ENCODE data around the gene SHOC2. TPM values are rescaled to one million over a fixed set of nuclear protein-coding genes. Genes with fewer than 3 reads are reported as not detected.

The SHOC2 gene
- total and polyA plus RNA-seq, 2 experiments from 2014 or later = 23.3 to 33.3 TPM

- Histone ChIP-seq H3K27ac (ENCODE audit: low read depth) (no peak overlapping the region), H3K4me1 (ENCODE audit: insufficient read depth) (no peaks in the 10 kb centered on the region), H3K9me2 (ENCODE audit: insufficient read depth) (no peaks in the 10 kb centered on the region), H4K20me1 (replicated peaks; ENCODE audit: insufficient read depth) (no peaks in the 10 kb centered on the region), H3K36me3 (ENCODE audit: insufficient read depth) (no peaks in the 10 kb centered on the region), H2AFZ (no peak overlapping the region), H3K79me2 (replicated peaks; ENCODE audit: insufficient read depth) (no peaks in the 10 kb centered on the region), H3F3A (replicated peaks; ENCODE audit: low read depth) (no peaks in the 10 kb centered on the region), H3K4me3 (no peak overlapping the region), H3K4me2 (no peak overlapping the region), H3K27me3 (ENCODE audit: insufficient read depth) (no peaks in the 10 kb centered on the region)
- TF ChIP-seq CTCF (conservative IDR thresholded peaks at IDR 0.05; ENCODE audit: low read depth in 2 of 2) (no peak), ZNF114 (CRISPR knock-in tag; IDR thresholded peaks at IDR 0.05) (no peak), NANOG (IDR thresholded peaks at IDR 0.05; ENCODE audit: borderline replicate concordance) (no peak), CREB1 (CRISPR knock-in tag; IDR thresholded peaks at IDR 0.05; ENCODE audit: low read depth) (no peak)
- Mint-ChIP-seq H3K4me3 (no peak overlapping the region), H3K27me3 (ENCODE audit: insufficient read depth, low read depth, poor library complexity) (peaks cover 2% of the 10 kb centered on the region), H3K4me1 (no peaks in the 10 kb centered on the region), H3K27ac (no peak overlapping the region), H3K9me3 (no peaks in the 10 kb centered on the region), H3K36me3 (ENCODE audit: low read depth) (no peaks in the 10 kb centered on the region)
- DNase-seq (ENCODE audit: low spot score) = no peak
- ATAC-seq = no peak
These were observed 31.8 kb upstream of the SHOC2 start for GRCh38 chr10:110887560-110887959.

- no peaks in the 10 kb centered on the region for H3K36me3 Mint-ChIP-seq (ENCODE audit: low read depth)
- H3K4me3 ChIP-seq = no peak overlapping the region
- H3K9me2 ChIP-seq (ENCODE audit: insufficient read depth) = no peaks in the 10 kb centered on the region
- no peak for ATAC-seq
- no peak overlapping the region for H3K27ac ChIP-seq (ENCODE audit: low read depth)
- no peak overlapping the region for H3K4me2 ChIP-seq
- H3K27me3 ChIP-seq (ENCODE audit: insufficient read depth) = no peaks in the 10 kb centered on the region
- peaks cover 2% of the 10 kb centered on the region for H3K27me3 Mint-ChIP-seq (ENCODE audit: insufficient read depth, low read depth, poor library complexity)
- H3K4me1 Mint-ChIP-seq = no peaks in the 10 kb centered on the region
- no peaks in the 10 kb centered on the region for H4K20me1 ChIP-seq (replicated peaks; ENCODE audit: insufficient read depth)
- no peaks in the 10 kb centered on the region for H3K79me2 ChIP-seq (replicated peaks; ENCODE audit: insufficient read depth)
- TF ChIP-seq ZNF114 (CRISPR knock-in tag; IDR thresholded peaks at IDR 0.05) (no peak), EZH2 (IDR thresholded peaks at IDR 0.05; ENCODE audit: low read depth, unreplicated experiment) (no peak), POLR2AphosphoS5 (IDR thresholded peaks at IDR 0.05; ENCODE audit: low read depth) (no peak), ZNF462 (CRISPR knock-in tag; IDR thresholded peaks at IDR 0.05) (no peak), JUNB (IDR thresholded peaks at IDR 0.05; ENCODE audit: unreplicated experiment) (no peak)
- H3K9me3 Mint-ChIP-seq = no peaks in the 10 kb centered on the region
- no peaks in the 10 kb centered on the region for H3K36me3 ChIP-seq (ENCODE audit: insufficient read depth)
- no peak for DNase-seq (ENCODE audit: low spot score)
- H3K4me1 ChIP-seq (ENCODE audit: insufficient read depth) = no peaks in the 10 kb centered on the region
- H2AFZ ChIP-seq = no peak overlapping the region
- H3K4me3 Mint-ChIP-seq = no peak overlapping the region
- no peak overlapping the region for H3K27ac Mint-ChIP-seq
- H3F3A ChIP-seq (replicated peaks; ENCODE audit: low read depth) = no peaks in the 10 kb centered on the region
These were observed 26.7 kb upstream of the SHOC2 start for GRCh38 chr10:110892602-110893288.
